Activated T-helper 1 cell treated with anti-CD3 and anti-CD28 coated beads, Interleukin-2, amount 50 U/mL, for 16 hours (primary cell): ENCODE results near the gene ELL2.

ENCODE experiments used
- DNase-seq, 2 donors: peaks; one replicate each; pipeline ENCODE4 v3.0.0-alpha.2; 2020; ENCODE audit warnings: low read depth in 1 of 2, low spot score in 1 of 2

The ELL2 gene

GRCh38 chr5:95956900-95957293 is 4.8 kb downstream of the ELL2 start:
- no peak for DNase-seq

GRCh38 chr5:95956021-95956899 is 5.4 kb downstream of the ELL2 start:
- DNase-seq = no peak

- DNase-seq = no peak
These were observed 6.9 kb downstream of the ELL2 start for GRCh38 chr5:95954716-95955115.

- DNase-seq = no peak
These were observed 8.5 kb downstream of the ELL2 start for GRCh38 chr5:95953021-95953702.

GRCh38 chr5:95951916-95952315 is 9.7 kb downstream of the ELL2 start:
- DNase-seq = no peak

- DNase-seq = no peak
These were observed 11.8 kb downstream of the ELL2 start for GRCh38 chr5:95949810-95950209.

- DNase-seq = no peak
These were observed 13.0 kb downstream of the ELL2 start for GRCh38 chr5:95948631-95949030.

GRCh38 chr5:95946451-95946850 is 15.2 kb downstream of the ELL2 start:
- no peak for DNase-seq

- DNase-seq = no peak
These were observed 18.7 kb downstream of the ELL2 start for GRCh38 chr5:95942968-95943367.

- DNase-seq = no peak
These were observed 19.2 kb downstream of the ELL2 start for GRCh38 chr5:95942414-95942813.

GRCh38 chr5:95941756-95942155 is 19.9 kb downstream of the ELL2 start:
- DNase-seq = no peak

- DNase-seq = no peak
These were observed 20.6 kb downstream of the ELL2 start for GRCh38 chr5:95940758-95941682.

GRCh38 chr5:95939465-95939864 is 22.2 kb downstream of the ELL2 start:
- no peak for DNase-seq

GRCh38 chr5:95938766-95939165 is 22.9 kb downstream of the ELL2 start:
- DNase-seq = no peak

- no peak for DNase-seq
These were observed 23.3 kb downstream of the ELL2 start for GRCh38 chr5:95938347-95938746.

GRCh38 chr5:95937607-95938152 is 24.0 kb downstream of the ELL2 start:
- DNase-seq = no peak

- no peak for DNase-seq
These were observed 24.7 kb downstream of the ELL2 start for GRCh38 chr5:95936812-95937397.

- DNase-seq = no peak
These were observed 26.0 kb downstream of the ELL2 start for GRCh38 chr5:95935553-95936100.

- DNase-seq = no peak
These were observed 27.3 kb downstream of the ELL2 start for GRCh38 chr5:95934207-95934804.

- DNase-seq = no peak
These were observed 28.7 kb downstream of the ELL2 start for GRCh38 chr5:95932941-95933340.
